ENCODE measurements around the gene SPDL1.

DNA sequence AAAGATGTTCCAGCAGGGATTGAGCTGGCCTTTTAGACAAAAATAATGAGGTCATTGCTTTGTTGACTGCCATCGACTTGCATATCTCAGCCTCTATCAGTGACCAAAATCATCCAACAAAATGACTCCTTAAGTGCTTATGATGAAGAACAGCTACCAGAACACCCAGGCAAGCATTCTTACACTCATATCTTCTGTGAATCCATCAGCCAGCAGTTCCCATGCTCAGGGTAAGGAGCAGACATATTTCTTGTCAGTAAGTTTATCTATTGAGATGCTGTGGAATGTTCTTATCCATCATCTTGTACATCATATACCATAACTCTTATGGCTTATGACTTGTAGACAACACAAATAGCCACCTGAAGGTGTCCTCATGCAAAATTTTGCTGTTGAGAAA, 20.2 kb upstream of the SPDL1 start:
- TF ChIP-seq, protein P1, sequence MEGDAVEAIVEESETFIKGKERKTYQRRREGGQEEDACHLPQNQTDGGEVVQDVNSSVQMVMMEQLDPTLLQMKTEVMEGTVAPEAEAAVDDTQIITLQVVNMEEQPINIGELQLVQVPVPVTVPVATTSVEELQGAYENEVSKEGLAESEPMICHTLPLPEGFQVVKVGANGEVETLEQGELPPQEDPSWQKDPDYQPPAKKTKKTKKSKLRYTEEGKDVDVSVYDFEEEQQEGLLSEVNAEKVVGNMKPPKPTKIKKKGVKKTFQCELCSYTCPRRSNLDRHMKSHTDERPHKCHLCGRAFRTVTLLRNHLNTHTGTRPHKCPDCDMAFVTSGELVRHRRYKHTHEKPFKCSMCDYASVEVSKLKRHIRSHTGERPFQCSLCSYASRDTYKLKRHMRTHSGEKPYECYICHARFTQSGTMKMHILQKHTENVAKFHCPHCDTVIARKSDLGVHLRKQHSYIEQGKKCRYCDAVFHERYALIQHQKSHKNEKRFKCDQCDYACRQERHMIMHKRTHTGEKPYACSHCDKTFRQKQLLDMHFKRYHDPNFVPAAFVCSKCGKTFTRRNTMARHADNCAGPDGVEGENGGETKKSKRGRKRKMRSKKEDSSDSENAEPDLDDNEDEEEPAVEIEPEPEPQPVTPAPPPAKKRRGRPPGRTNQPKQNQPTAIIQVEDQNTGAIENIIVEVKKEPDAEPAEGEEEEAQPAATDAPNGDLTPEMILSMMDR (conservative IDR thresholded peaks at IDR 0.05; ENCODE audit: low read depth, low read length): no peak
- TF ChIP-seq, protein P2, sequence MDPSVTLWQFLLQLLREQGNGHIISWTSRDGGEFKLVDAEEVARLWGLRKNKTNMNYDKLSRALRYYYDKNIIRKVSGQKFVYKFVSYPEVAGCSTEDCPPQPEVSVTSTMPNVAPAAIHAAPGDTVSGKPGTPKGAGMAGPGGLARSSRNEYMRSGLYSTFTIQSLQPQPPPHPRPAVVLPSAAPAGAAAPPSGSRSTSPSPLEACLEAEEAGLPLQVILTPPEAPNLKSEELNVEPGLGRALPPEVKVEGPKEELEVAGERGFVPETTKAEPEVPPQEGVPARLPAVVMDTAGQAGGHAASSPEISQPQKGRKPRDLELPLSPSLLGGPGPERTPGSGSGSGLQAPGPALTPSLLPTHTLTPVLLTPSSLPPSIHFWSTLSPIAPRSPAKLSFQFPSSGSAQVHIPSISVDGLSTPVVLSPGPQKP (IDR thresholded peaks at IDR 0.05; ENCODE audit: borderline replicate concordance, low read depth, low read length): no peak
- no peak for TF ChIP-seq POLR2A (IDR thresholded peaks at IDR 0.05; ENCODE audit: low read depth, low read length)
- TF ChIP-seq BHLHE40 (IDR thresholded peaks at IDR 0.05; ENCODE audit: low read depth, low read length): no peak
- no peak for TF ChIP-seq CEBPB (IDR thresholded peaks at IDR 0.05; ENCODE audit: low read depth, low read length)
- no peak for TF ChIP-seq RAD21 (IDR thresholded peaks at IDR 0.05; ENCODE audit: low read length)
- no peak for TF ChIP-seq FOS (IDR thresholded peaks at IDR 0.05; ENCODE audit: low read depth, low read length)

Measured in IMR-90 (cell line).